DND-41 (cell line): ENCODE data around the gene AGL.

Experiments used
- ATAC-seq: fragments of 200-7000 bp; cut with Tn5 transposase; 3 replicates; pipeline ENCODE4 v1.9.1; 2021; ENCODE audit warnings: low read depth; ENCODE audit not compliant: insufficient read depth
- DNase-seq: peaks from one replicate; pipeline ENCODE4 v3.0.0-alpha.2; 2020
- H2AFZ ChIP-seq: 2 replicates; pipeline ENCODE4 v1.6.0; 2012; ENCODE audit warnings: low read depth, low read length
- H3K27ac ChIP-seq: 2 replicates; pipeline ENCODE4 v1.5.1; 2012; ENCODE audit warnings: low read length, inconsistent platforms
- H3K27me3 ChIP-seq: fragments of 200-600 bp; sonication (generic); 2 replicates; pipeline ENCODE4 v1.6.0; 2012; ENCODE audit warnings: low read length, mild to moderate bottlenecking, inconsistent platforms; ENCODE audit not compliant: insufficient read depth, poor library complexity
- H3K36me3 ChIP-seq: 2 replicates; pipeline ENCODE4 v1.5.1; 2012; ENCODE audit warnings: low read length, inconsistent platforms; ENCODE audit not compliant: insufficient read depth
- H3K4me1 ChIP-seq: 2 replicates; pipeline ENCODE4 v1.5.1; 2012; ENCODE audit warnings: mild to moderate bottlenecking, low read length; ENCODE audit not compliant: insufficient read depth
- H3K4me2 ChIP-seq: 2 replicates; pipeline ENCODE4 v1.6.0; 2012; ENCODE audit warnings: mild to moderate bottlenecking, moderate library complexity, low read length, inconsistent platforms; ENCODE audit not compliant: insufficient read depth
- H3K4me3 ChIP-seq, 2 experiments: fragments of 200-600 bp in 1 of 2; shearing (Covaris generic) in 1 of 2; 2 replicates each; pipeline ENCODE4 v1.5.1; 2012 to 2016; ENCODE audit warnings: inconsistent platforms in 2 of 2, low read length in 2 of 2, mild to moderate bottlenecking in 2 of 2, low read depth in 1 of 2, moderate library complexity in 1 of 2
- H3K79me2 ChIP-seq: 2 replicates; pipeline ENCODE4 v1.6.0; 2012; ENCODE audit warnings: low read length, inconsistent platforms; ENCODE audit not compliant: insufficient read depth
- H3K9ac ChIP-seq: 2 replicates; pipeline ENCODE4 v1.6.0; 2012; ENCODE audit warnings: low read depth, mild to moderate bottlenecking, inconsistent platforms, low read length, moderate library complexity
- H3K9me3 ChIP-seq: 2 replicates; pipeline ENCODE4 v1.5.1; 2012; ENCODE audit warnings: low read length, moderate library complexity, mild to moderate bottlenecking, inconsistent platforms; ENCODE audit not compliant: insufficient read depth, severe bottlenecking
- H4K20me1 ChIP-seq: 2 replicates; pipeline ENCODE4 v1.6.0; 2012; ENCODE audit warnings: low read length; ENCODE audit not compliant: insufficient read depth
- CTCF ChIP-seq: IDR thresholded peaks from 2 replicates; pipeline ENCODE4 v1.5.1; 2012; ENCODE audit warnings: borderline replicate concordance, low read length, moderate library complexity, mild to moderate bottlenecking; ENCODE audit not compliant: poor library complexity, severe bottlenecking; ENCODE audit errors: extremely low read depth
- EZH2 ChIP-seq: IDR thresholded peaks from 3 replicates; pipeline ENCODE4 v1.6.1; 2012; ENCODE audit warnings: borderline replicate concordance, low read depth, mild to moderate bottlenecking, moderate library complexity, low read length, inconsistent platforms; ENCODE audit not compliant: severe bottlenecking

The AGL gene

DNA sequence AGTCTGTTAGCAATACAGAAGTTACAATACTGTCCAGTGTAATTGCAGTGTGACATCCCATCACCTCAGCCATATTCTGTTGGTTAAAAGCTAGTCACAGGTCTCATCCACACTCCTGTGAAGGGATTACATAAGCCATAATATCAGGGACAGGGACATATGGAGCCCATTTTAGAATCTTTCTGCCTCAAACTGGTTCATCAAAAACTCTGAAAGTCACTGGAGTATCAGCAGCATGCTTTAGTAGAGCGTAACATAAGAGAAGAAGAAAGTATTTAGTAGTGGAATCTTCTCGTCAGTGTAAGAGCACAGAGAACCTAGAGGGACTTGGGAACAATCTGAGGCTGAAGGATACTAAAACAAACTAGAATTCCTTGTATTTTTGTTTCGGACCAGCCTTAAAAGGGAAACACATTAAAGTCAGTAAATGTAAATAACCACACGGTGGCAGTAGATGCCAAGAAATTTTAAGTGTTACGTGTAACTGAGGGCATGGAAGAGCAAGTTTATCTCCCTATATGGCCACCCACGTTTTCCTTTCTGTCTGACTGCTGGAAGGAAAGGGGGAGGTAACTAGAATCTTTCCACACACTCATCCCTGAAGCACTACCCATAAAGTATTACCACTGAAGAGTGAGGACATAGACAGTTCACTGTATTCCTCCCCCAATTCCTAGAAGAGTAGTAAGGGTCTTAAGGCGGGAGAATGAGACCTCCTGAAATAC is 41.6 kb upstream of the AGL start:
- peak; percentile 92 for ATAC-seq
- Histone ChIP-seq H3K9me3 (no peaks in the 10 kb centered on the region), H3K27me3 (no peaks in the 10 kb centered on the region), H3K4me3 (no peak overlapping the region), H3K79me2 (no peaks in the 10 kb centered on the region), H2AFZ (peak overlapping the region; percentile 77), H3K4me2 (peak overlapping the region; percentile 49), H3K9ac (peak overlapping the region; percentile 30; the same call in 1 of the 2 replicates), H4K20me1 (no peaks in the 10 kb centered on the region), H3K27ac (peak overlapping the region; percentile 47; the same call in 1 of the 2 replicates), H3K36me3 (no peaks in the 10 kb centered on the region), H3K4me1 (peaks cover 16% of the 10 kb centered on the region)
- DNase-seq, result peak; percentile 49
- TF ChIP-seq CTCF (peak; percentile 79), EZH2 (no peak)

DNA sequence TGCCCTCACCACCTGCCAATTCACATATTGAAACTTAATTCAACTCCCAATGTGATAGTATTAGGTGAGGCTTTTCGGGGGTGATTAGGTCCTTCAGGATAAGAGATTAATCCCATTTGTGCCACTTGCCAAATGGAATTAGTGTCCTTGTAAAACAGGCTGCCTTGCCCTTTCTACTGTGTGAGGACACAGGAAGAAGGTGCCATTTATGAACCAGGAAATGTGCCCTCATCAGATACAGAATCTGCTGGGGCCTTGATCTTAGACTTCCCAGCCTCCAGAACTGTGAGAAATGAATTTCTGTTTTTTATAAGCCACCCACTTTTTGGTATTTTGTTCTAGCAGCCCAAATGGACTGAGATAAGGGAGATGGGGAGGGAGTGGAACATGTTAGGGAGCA is 39.1 kb upstream of the AGL start:
- Histone ChIP-seq H3K4me1 (peaks cover 16% of the 10 kb centered on the region), H3K9me3 (no peaks in the 10 kb centered on the region)
- TF ChIP-seq EZH2 (no peak), CTCF (no peak)

GRCh38 chr1:99811747-99812146 is 38.4 kb upstream of the AGL start:
- ATAC-seq, result no peak
- Histone ChIP-seq H3K4me1 (peaks cover 16% of the 10 kb centered on the region), H3K27ac (no peak overlapping the region), H3K36me3 (no peaks in the 10 kb centered on the region), H3K4me3 (no peak overlapping the region), H2AFZ (no peak overlapping the region), H3K27me3 (no peaks in the 10 kb centered on the region), H3K79me2 (no peaks in the 10 kb centered on the region), H3K4me2 (no peak overlapping the region), H4K20me1 (no peaks in the 10 kb centered on the region), H3K9me3 (no peaks in the 10 kb centered on the region), H3K9ac (no peak overlapping the region)
- DNase-seq, result no peak
- no peak for TF ChIP-seq EZH2
- no peak for TF ChIP-seq CTCF

More for the DNA sequence above, 39.1 kb upstream of the AGL start:
- H3K27me3 ChIP-seq, result no peaks in the 10 kb centered on the region
- no peak overlapping the region for H3K4me3 ChIP-seq
- no peaks in the 10 kb centered on the region for H3K36me3 ChIP-seq
- no peaks in the 10 kb centered on the region for H3K79me2 ChIP-seq
- no peak overlapping the region for H3K27ac ChIP-seq
- H2AFZ ChIP-seq, result peak overlapping the region; percentile 41
- no peak overlapping the region for H3K9ac ChIP-seq
- ATAC-seq, result no peak
- no peak for DNase-seq
- no peak overlapping the region for H3K4me2 ChIP-seq
- H4K20me1 ChIP-seq, result no peaks in the 10 kb centered on the region
